Liver (tissue), 3 donors: ENCODE results near the gene CCDC68.

Experiments
- CTCF ChIP-seq: fragments of 150-350 bp; IDR thresholded peaks from 2 replicates; pipeline ENCODE4 v1.5.1; 2017; ENCODE audit warnings: improper control_type of control experiment, low read depth, low read length; ENCODE audit not compliant: missing input control
- HNF4G ChIP-seq: IDR thresholded peaks from 2 replicates; pipeline ENCODE4 v1.6.1; 2016; ENCODE audit warnings: antibody characterized with exemption
- JUND ChIP-seq, 2 donors: IDR thresholded peaks; 2 replicates each; pipeline ENCODE4 v1.6.1; 2016; ENCODE audit warnings: antibody characterized with exemption in 2 of 2
- MAX ChIP-seq: IDR thresholded peaks from 2 replicates; pipeline ENCODE4 v1.6.1; 2016; ENCODE audit warnings: antibody characterized with exemption
- REST ChIP-seq: IDR thresholded peaks from 2 replicates; pipeline ENCODE4 v1.6.1; 2016; ENCODE audit warnings: antibody characterized with exemption, mild to moderate bottlenecking
- SP1 ChIP-seq: IDR thresholded peaks from 2 replicates; pipeline ENCODE4 v1.6.1; 2018; ENCODE audit warnings: antibody characterized with exemption, mild to moderate bottlenecking
- ZBTB33 ChIP-seq: IDR thresholded peaks from 2 replicates; pipeline ENCODE4 v1.6.1; 2016; ENCODE audit warnings: antibody characterized with exemption
- donor health status: healthy.
- donor health status: healthy.

GRCh38 chr18:54872681-54873080 lies 86.6 kb downstream of the CCDC68 start:
- no peak for TF ChIP-seq CTCF
- TF ChIP-seq JUND (IDR thresholded peaks at IDR 0.05): no peak
- TF ChIP-seq ZBTB33: no peak
- TF ChIP-seq SP1: no peak
- TF ChIP-seq MAX: no peak
- TF ChIP-seq REST: no peak
- TF ChIP-seq HNF4G: no peak
